Hematopoietic multipotent progenitor cell treated with erythropoietin and hydrocortisone succinate and interleukin-3 and kit ligand, for 4 days (in vitro differentiated cells): ENCODE measurements around the gene STXBP6.

Experiments used
- DNase-seq: peaks from one replicate; pipeline ENCODE4 v3.0.0-alpha.2; 2015

The STXBP6 gene

DNA sequence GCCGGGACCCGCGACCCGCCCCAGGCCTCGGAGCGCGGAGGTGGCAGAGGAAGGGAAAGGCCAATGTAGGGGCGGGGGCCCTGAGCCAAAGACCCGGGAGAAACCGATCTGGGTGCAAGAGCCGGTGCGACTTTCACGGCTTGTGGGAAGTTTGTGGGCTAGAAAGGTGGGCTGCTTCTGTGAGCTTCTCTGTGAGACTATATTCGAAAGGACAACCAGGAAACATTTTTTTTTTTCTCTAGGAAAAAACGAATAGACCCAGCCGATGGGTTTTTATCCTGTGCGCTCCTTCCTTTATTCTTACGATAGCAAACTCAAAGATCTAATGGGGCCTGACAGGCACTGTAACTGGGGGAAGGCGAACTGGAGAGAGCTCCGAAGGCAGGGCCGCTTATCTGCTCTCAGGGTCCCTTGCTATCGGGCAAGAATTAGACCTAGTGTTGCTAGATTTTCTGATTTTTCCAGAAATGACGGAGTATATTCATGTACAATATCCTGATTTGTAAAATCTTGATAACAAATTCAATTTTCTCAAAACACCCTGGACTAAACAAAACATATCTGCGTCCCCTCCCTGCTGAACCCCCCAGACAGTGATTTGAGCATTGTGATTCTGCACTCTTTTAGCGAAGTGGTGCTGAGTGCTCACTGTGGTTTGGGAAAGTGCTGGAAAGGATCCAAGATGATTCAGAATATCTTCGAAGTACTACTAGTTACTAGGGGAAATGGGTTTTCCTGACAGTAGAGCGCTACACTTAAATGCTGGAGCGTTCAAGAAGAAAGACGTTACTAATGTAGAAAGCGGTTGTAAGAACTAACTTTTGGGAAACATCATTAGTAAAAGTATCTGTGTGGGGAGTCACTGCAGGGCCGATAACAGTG is 563 bp upstream of the STXBP6 start:
- DNase-seq = peak; percentile 41

- DNase-seq = no peak
Measured at GRCh38 chr14:25049093-25049567, 817 bp downstream of the STXBP6 start.

GRCh38 chr14:25048170-25049016 is 1.6 kb downstream of the STXBP6 start:
- peak; percentile 76 for DNase-seq

DNA sequence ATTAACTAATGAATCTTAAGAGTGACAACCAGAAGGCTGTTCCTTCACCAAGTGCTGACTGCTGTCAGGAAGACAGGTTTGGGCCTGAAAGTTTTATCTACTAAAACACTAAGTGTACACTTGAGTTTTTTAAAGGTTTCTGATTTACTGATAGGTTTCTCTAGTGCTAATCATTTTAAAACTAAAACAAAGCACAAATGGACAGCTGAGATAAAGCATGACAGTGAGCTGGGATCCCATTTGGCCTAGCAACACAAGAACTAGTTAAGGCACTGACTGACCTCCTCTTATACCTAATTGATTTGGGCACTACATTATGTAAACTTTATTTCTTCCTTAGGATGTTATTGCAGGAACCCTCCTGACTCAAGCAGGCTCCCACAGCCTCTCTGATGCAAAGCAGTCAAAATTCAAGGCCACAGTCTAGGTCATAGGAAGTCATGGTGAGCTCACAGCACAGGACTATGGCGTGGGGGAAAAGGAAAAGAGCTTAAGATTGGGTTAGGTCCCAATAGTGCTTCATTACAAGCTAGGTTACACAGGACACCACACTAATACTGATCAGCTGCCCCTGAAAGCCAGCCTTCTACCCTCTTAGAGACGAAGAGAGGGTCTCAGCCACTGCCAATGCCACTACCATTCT is 3.5 kb downstream of the STXBP6 start:
- peak; percentile 13 for DNase-seq

- DNase-seq = no peak
Measured at GRCh38 chr14:25044106-25044698, 5.7 kb downstream of the STXBP6 start.

GRCh38 chr14:25042362-25043299 is 7.3 kb downstream of the STXBP6 start:
- DNase-seq = peak; percentile 68

DNA sequence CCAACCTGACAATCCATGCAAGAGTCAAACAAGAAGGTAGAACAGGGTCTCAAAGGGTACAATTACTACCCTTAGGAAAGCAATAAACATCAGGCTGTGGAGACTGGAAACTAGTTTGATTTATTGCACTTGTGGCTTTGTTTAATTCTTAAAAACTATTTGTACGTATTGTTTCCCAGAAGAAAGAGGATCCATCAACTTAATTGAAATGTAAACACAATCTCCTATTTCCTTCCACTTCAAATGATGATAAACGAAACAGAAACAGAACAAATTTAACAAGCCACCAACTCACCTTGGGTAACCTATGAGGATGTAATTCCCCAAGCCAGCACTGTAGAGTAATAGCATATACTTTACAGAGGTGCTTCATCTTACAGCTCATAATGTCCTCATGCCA is 8.0 kb downstream of the STXBP6 start:
- no peak for DNase-seq

GRCh38 chr14:25041484-25041883 is 8.5 kb downstream of the STXBP6 start:
- DNase-seq = no peak

GRCh38 chr14:25039933-25040332 is 10.0 kb downstream of the STXBP6 start:
- no peak for DNase-seq

- no peak for DNase-seq
Measured at GRCh38 chr14:25038044-25038668, 11.8 kb downstream of the STXBP6 start.

DNA sequence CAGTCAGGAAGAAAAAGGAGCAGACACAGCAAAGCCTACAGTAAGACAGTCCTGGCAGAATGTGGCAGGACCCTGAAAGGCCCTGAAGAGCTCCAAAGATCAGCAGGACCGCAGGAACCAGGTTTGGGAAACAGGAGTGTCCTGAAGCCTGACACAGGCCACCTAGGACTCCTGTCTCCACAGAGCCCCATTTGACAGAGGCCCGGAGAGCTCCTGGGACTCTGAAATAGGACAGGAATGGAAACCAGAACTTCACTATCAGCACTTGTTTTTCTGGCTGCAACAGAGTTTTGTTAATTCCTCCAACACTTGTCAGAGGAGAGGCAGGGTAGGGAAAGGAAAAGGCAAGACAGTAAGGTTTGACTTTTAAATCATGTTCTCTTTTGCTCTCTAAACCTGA is 12.9 kb downstream of the STXBP6 start:
- no peak for DNase-seq

DNA sequence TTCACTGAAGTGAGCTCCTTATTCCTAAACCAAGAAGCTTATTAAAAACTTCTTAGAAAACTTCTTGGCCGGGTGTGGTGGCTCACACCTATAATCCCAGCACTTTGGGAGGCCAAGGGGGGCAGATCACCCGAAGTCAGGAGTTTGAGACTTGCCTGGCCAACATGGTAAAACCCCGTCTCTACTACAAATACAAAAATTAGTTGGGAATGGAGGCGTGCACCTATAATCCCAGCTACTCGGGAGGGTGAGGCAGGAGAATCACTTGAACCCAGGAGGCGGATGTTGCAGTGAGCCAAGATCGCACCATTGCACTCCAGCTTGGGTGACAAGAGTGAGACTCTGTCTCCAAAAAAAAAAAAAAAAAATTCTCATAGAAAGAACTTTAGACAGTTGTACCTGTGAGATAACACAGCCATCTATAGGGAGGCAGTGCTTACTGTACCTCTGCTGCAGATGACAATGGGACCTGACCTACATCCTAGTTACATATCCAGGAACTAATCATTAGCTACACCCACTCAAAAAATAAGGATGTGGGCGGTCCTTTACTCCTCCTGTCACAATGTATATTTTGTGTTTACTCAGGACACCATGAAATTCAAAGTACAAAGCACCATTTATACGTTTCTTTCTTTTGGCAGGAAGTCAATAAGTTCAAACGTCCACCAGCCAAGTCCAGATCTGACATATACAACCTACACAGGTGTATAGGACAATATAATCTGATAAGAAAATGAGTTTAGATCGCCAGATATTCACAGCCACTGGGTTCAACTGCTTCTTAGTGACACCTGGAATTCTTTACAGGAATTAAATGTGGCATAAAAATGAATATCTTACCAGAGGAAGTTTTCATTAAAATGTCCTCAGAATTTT is 14.9 kb downstream of the STXBP6 start:
- DNase-seq = no peak

DNA sequence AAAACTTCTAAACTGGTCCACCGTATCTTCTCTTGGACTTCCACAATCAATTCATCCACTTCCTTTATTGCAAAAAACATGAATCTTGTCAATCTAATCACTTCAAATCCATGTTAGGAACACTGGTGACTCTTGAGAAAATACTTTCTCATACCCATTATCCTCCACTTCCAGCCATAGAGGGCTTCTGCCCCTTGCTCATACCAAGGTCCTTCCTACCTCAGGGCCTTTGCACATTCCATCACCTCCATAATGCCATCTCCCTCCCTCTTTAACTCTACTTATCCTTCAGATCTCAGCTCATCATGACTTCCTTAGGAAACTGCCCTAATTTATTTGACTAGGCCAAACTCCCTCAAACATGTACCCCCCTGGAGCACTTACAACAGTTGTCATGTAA is 16.6 kb downstream of the STXBP6 start:
- DNase-seq = no peak

DNA sequence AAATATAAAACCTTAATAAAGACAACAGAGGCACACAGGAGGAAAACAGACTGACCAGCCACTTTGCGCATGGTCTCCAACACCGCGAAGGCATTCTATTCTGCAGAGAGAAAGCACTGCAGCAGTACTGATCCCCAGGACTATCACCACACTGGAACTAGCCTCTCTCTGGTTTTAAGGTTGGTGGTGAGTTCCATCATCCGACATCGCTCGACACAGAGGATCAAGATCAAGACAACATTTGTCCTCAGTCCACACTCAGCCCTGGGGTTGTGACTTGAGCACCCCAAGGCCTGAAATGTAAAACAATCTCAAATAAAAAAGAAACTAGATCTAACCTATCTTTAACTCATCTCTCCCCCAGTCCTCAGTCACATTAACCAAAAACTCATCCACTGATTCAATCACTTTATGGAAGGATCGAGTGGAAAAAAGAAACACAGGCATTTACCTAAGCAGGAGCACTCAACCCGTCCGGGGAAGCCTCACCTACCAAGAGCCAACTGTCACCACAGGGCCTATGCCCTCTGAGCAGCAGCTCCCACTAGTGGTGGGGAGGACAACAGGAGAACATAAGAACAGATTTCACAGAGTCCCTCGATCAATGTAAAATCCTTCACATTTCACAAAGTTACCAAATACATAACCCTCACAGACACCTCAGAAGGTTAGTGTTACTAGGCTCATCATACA is 17.7 kb downstream of the STXBP6 start:
- DNase-seq = peak; percentile 42

- DNase-seq = no peak
Measured at GRCh38 chr14:25026476-25027137, 23.3 kb downstream of the STXBP6 start.

GRCh38 chr14:25019892-25020291 is 30.1 kb downstream of the STXBP6 start:
- DNase-seq = peak; percentile 15

DNA sequence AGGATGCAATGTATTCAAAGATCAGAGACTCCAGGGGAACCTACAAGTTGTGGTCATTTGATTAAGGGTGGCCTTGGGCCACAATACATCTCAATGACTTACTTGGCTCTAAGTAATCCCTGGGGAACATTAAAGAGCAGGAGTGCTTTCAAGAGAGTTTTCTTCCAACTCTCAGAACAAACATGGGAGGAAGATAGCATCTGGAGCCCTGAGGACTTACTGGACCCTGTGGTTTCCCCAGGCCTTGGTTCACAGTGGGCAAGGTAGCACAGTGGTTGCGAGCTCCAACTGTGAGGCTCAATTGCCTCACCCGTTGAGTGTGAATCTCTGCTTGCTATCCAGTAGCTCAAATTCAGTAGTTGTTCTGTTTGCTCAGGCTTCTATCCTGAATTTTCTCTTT is 32.4 kb downstream of the STXBP6 start:
- no peak for DNase-seq

GRCh38 chr14:25015761-25016160 is 34.2 kb downstream of the STXBP6 start:
- no peak for DNase-seq

GRCh38 chr14:25014440-25014839 is 35.5 kb downstream of the STXBP6 start:
- no peak for DNase-seq
